H9 (cell line): ENCODE measurements around the gene C16orf92. TPM values are rescaled to one million over a fixed set of nuclear protein-coding genes. Genes with fewer than 3 reads are reported as not detected.
"Not testable (repeated sequence)": the region's sequence is repeated elsewhere in the genome, so short reads cannot be mapped to it uniquely, and the experiment has no call there.

ENCODE experiments used
- DNase-seq: peaks from one replicate; pipeline ENCODE4 v3.0.0-alpha.2; 2017
- H2AFZ ChIP-seq: one replicate; pipeline ENCODE4 v1.6.1; 2013; ENCODE audit warnings: mild to moderate bottlenecking, low read length, control low read depth, moderate library complexity
- H2AK5ac ChIP-seq: 2 replicates; pipeline ENCODE4 v1.6.1; 2013; ENCODE audit warnings: low read length, control low read depth, mixed read lengths; ENCODE audit not compliant: insufficient read length
- H2BK120ac ChIP-seq: one replicate; pipeline ENCODE4 v1.6.1; 2013; ENCODE audit warnings: low read depth, mild to moderate bottlenecking, low read length, control low read depth, inconsistent platforms; ENCODE audit not compliant: poor library complexity, severe bottlenecking
- H2BK12ac ChIP-seq: 2 replicates; pipeline ENCODE4 v1.6.1; 2013; ENCODE audit warnings: low read length, control low read depth, mixed read lengths, low read depth; ENCODE audit not compliant: insufficient read length
- H2BK15ac ChIP-seq: 2 replicates; pipeline ENCODE4 v1.6.1; 2013; ENCODE audit warnings: low read depth, low read length, control low read depth
- H2BK20ac ChIP-seq: one replicate; pipeline ENCODE4 v1.6.1; 2013; ENCODE audit warnings: low read depth, mild to moderate bottlenecking, low read length, control low read depth, inconsistent platforms; ENCODE audit not compliant: poor library complexity, severe bottlenecking
- H2BK5ac ChIP-seq: 2 replicates; pipeline ENCODE4 v1.6.1; 2013; ENCODE audit warnings: low read length, control low read depth, mixed read lengths; ENCODE audit not compliant: insufficient read length
- H3K14ac ChIP-seq: 2 replicates; pipeline ENCODE4 v1.6.1; 2013; ENCODE audit warnings: low read length, control low read depth; ENCODE audit not compliant: insufficient read depth
- H3K18ac ChIP-seq: 2 replicates; pipeline ENCODE4 v1.6.1; 2013; ENCODE audit warnings: low read depth, mild to moderate bottlenecking, mixed read lengths, low read length, control low read depth; ENCODE audit not compliant: insufficient read length
- H3K23ac ChIP-seq: 2 replicates; pipeline ENCODE4 v1.6.1; 2013; ENCODE audit warnings: low read length, control low read depth, mixed read lengths, low read depth; ENCODE audit not compliant: insufficient read length
- H3K23me2 ChIP-seq: 2 replicates; pipeline ENCODE4 v1.6.1; 2013; ENCODE audit warnings: low read depth, mild to moderate bottlenecking, mixed read lengths, low read length, control low read depth; ENCODE audit not compliant: insufficient read length, poor library complexity, severe bottlenecking
- H3K27ac ChIP-seq: 2 replicates; pipeline ENCODE4 v1.5.1; 2013; ENCODE audit warnings: low read length, control low read depth, mixed read lengths, low read depth; ENCODE audit not compliant: insufficient read length
- H3K27me3 ChIP-seq: 2 replicates; pipeline ENCODE4 v1.6.1; 2013; ENCODE audit warnings: low read length, control low read depth, inconsistent platforms; ENCODE audit not compliant: insufficient read depth
- H3K4ac ChIP-seq: 2 replicates; pipeline ENCODE4 v1.6.1; 2013; ENCODE audit warnings: low read depth, mild to moderate bottlenecking, control low read depth, inconsistent platforms, low read length, moderate library complexity
- H3K4me1 ChIP-seq: 2 replicates; pipeline ENCODE4 v1.6.1; 2013; ENCODE audit warnings: low read length, control low read depth, inconsistent platforms; ENCODE audit not compliant: insufficient read depth
- H3K4me2 ChIP-seq: 2 replicates; pipeline ENCODE4 v1.6.1; 2013; ENCODE audit warnings: low read length, control low read depth, mixed read lengths; ENCODE audit not compliant: insufficient read length, insufficient read depth
- H3K56ac ChIP-seq: 2 replicates; pipeline ENCODE4 v1.6.1; 2013; ENCODE audit warnings: low read depth, mild to moderate bottlenecking, mixed read lengths, low read length, control low read depth; ENCODE audit not compliant: insufficient read length
- H3K79me1 ChIP-seq: 2 replicates; pipeline ENCODE4 v1.6.1; 2013; ENCODE audit warnings: low read depth, mild to moderate bottlenecking, moderate library complexity, low read length, control low read depth, inconsistent platforms; ENCODE audit not compliant: insufficient read depth, poor library complexity, severe bottlenecking
- H3K79me2 ChIP-seq: 2 replicates; pipeline ENCODE4 v1.6.1; 2013; ENCODE audit warnings: low read length, control low read depth, inconsistent platforms; ENCODE audit not compliant: insufficient read depth
- H3K9ac ChIP-seq: 2 replicates; pipeline ENCODE4 v1.6.1; 2013; ENCODE audit warnings: low read length, control low read depth, mixed read lengths; ENCODE audit not compliant: insufficient read length; ENCODE audit errors: extremely low read depth
- H3K9me3 ChIP-seq: one replicate; pipeline ENCODE4 v1.6.1; 2013; ENCODE audit warnings: low read depth, low read length, inconsistent platforms; ENCODE audit not compliant: control insufficient read depth
- H3T11ph ChIP-seq: one replicate; pipeline ENCODE4 v1.6.1; 2013; ENCODE audit warnings: mild to moderate bottlenecking, low read length, control low read depth, inconsistent platforms
- H4K20me1 ChIP-seq: one replicate; pipeline ENCODE4 v1.6.1; 2013; ENCODE audit not compliant: control insufficient read depth, insufficient read length, insufficient read depth
- H4K5ac ChIP-seq: 2 replicates; pipeline ENCODE4 v1.6.1; 2013; ENCODE audit warnings: low read depth, mild to moderate bottlenecking, mixed read lengths, low read length, control low read depth; ENCODE audit not compliant: insufficient read length
- H4K8ac ChIP-seq: replicated peaks from 2 replicates; pipeline ENCODE4 v1.6.1; 2013; ENCODE audit warnings: low read length, control low read depth, mixed read lengths, low read depth; ENCODE audit not compliant: insufficient read length
- H4K91ac ChIP-seq: 2 replicates; pipeline ENCODE4 v1.6.1; 2013; ENCODE audit warnings: low read depth, mild to moderate bottlenecking, moderate library complexity, mixed read lengths, low read length, control low read depth; ENCODE audit not compliant: insufficient read length
- H3K27ac Mint-ChIP-seq, 3 experiments: 2 replicates in 2 of 3; 3 replicates in 1 of 3; pipeline ENCODE4 v1.8.0; 2020 to 2021; ENCODE audit warnings: mixed read lengths in 3 of 3, mild to moderate bottlenecking in 1 of 3, moderate library complexity in 1 of 3
- H3K27me3 Mint-ChIP-seq: 2 replicates; pipeline ENCODE4 v1.8.0; 2021; ENCODE audit warnings: low read depth, mild to moderate bottlenecking, moderate library complexity, mixed read lengths
- H3K36me3 Mint-ChIP-seq, 3 experiments: 2 replicates in 2 of 3; 3 replicates in 1 of 3; pipeline ENCODE4 v1.8.0; 2020 to 2021; ENCODE audit warnings: low read depth in 3 of 3, mixed read lengths in 3 of 3; ENCODE audit not compliant: insufficient read depth in 1 of 3
- H3K4me1 Mint-ChIP-seq, 2 experiments: 2 replicates each; pipeline ENCODE4 v1.8.0; 2020; ENCODE audit warnings: mixed read lengths in 2 of 2
- H3K4me3 Mint-ChIP-seq, 2 experiments: 2 replicates in 1 of 2; 3 replicates in 1 of 2; pipeline ENCODE4 v1.8.0; 2020 to 2021; ENCODE audit warnings: mild to moderate bottlenecking in 2 of 2, mixed read lengths in 2 of 2, moderate library complexity in 1 of 2
- H3K9me3 Mint-ChIP-seq, 2 experiments: 2 replicates in 1 of 2; 3 replicates in 1 of 2; pipeline ENCODE4 v1.8.0; 2020; ENCODE audit warnings: mild to moderate bottlenecking in 2 of 2, mixed read lengths in 2 of 2, moderate library complexity in 1 of 2
- WGBS: extraction: QIAGEN DNeasy Blood & Tissue Kit; methylation state at CpG from one replicate; pipeline ENCODE4 v1.1.7; 2013; ENCODE audit warnings: missing lambda C conversion rate, low lambda C conversion rate, mixed read lengths; ENCODE audit not compliant: insufficient read length; ENCODE audit errors: extremely low coverage; 5-methylcytosine and 5-hydroxymethylcytosine counted together
- total RNA-seq: library from RNA; stranded (reverse); gene quantifications from 2 replicates; pipeline ENCODE4 v1.2.1, GENCODE V29; 2021

Gene C16orf92
- total RNA-seq, 1 experiment from 2014 or later = not detected

GRCh38 chr16:30015450-30015849, 7.5 kb upstream of the C16orf92 start:
- not testable (repeated sequence) for H3K27ac ChIP-seq, H2BK15ac ChIP-seq, H3K18ac ChIP-seq, H4K8ac ChIP-seq, H3K79me1 ChIP-seq, H3K9me3 ChIP-seq, DNase-seq, H2AK5ac ChIP-seq, H3K79me2 ChIP-seq, H3K4me3 Mint-ChIP-seq, H2BK12ac ChIP-seq, H3T11ph ChIP-seq, H2BK5ac ChIP-seq, H4K5ac ChIP-seq, H3K4me1 ChIP-seq, H3K4me2 ChIP-seq, H3K27me3 ChIP-seq, H3K56ac ChIP-seq, H4K20me1 ChIP-seq, H3K27ac Mint-ChIP-seq, H3K4me1 Mint-ChIP-seq, H3K23ac ChIP-seq, H3K36me3 Mint-ChIP-seq, H2AFZ ChIP-seq, H3K9me3 Mint-ChIP-seq, H3K9ac ChIP-seq, H4K91ac ChIP-seq, H2BK20ac ChIP-seq, H3K4ac ChIP-seq, H2BK120ac ChIP-seq, H3K14ac ChIP-seq
- H3K23me2 ChIP-seq = peaks cover 12% of the 10 kb centered on the region
- H3K27me3 Mint-ChIP-seq = peaks cover 19% of the 10 kb centered on the region
- WGBS = no CpG with 5 or more reads among the region's 7 CpGs
